HG03457 (cell line): ENCODE data around the gene XPR1.
"Not testable (repeated sequence)": the region's sequence is repeated elsewhere in the genome, so short reads cannot be mapped to it uniquely, and the experiment has no call there.

Experiments used
- ATAC-seq: cut with Tn5 transposase; IDR thresholded peaks from one replicate; pipeline ENCODE4 v1.9.1; 2021; ENCODE audit warnings: moderate number of reproducible peaks; ENCODE audit not compliant: unreplicated experiment

XPR1 gene

DNA sequence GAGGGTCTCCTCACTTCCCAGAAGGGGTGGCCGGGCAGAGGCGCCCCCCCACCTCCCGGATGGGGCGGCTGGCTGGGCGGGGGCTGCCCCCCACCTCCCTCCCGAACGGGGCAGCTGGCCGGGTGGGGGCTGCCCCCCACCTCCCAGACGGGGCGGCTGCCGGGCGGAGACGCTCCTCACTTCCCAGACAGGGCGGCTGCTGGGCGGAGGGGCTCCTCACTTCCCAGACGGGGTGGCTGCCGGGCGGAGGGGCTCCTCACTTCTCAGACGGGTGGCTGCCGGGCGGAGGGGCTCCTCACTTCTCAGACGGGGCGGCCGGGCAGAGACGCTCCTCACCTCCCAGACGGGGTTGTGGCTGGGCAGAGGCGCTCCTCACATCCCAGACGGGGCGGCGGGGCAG is 78.9 kb downstream of the XPR1 start:
- not testable (repeated sequence) for ATAC-seq

DNA sequence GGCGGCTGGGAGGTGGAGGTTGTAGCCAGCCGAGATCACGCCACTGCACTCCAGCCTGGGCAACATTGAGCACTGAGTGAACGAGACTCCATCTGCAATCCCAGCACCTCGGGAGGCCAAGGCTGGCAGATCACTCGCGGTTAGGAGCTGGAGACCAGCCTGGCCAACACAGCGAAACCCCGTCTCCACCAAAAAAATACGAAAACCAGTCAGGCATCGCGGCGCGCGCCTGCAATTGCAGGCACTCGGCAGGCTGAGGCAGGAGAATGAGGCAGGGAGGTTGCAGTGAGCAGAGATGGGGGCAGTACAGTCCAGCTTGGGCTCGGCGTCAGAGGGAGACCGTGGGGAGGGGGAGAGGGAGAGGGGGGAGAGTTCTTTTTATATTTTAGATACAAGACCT is 79.4 kb downstream of the XPR1 start:
- not testable (repeated sequence) for ATAC-seq

DNA sequence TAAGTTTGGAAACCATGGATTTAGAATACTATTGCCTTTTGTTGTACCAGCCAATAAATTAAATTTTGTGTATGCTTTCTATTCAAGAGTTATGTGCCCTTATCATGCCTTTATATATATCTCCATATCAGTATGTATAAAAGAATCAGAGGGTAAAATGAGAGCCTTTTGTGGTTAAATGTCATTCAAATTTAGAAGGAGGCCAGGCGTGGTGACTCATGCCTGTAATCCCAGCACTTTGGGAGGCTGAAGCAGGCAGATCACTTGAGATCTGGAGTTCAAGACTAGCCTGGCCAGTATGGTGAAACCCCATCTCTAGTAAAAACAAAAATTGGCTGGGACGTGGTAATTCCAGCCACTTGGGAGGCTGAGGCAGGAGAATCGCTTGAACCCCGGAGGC is 88.9 kb downstream of the XPR1 start:
- ATAC-seq, result no peak

DNA sequence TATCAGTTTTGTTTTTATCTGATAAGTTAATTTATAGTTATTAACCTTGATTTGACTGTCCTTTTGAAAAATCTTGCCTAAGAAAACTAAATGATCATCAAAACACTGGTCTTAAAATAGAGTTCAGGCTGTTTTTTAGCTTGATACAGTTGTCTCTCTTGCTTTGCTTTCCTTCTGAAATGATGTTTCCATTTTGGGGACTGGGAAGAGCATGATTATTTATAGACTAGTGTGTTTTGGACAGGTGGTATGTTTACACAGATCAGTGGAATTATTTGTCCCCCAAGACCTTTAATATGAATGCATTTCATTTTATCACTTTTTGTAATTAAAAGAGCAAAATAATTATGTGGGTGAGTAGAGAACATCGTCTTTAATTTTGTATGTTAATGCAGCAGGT is 90.8 kb downstream of the XPR1 start:
- no peak for ATAC-seq

DNA sequence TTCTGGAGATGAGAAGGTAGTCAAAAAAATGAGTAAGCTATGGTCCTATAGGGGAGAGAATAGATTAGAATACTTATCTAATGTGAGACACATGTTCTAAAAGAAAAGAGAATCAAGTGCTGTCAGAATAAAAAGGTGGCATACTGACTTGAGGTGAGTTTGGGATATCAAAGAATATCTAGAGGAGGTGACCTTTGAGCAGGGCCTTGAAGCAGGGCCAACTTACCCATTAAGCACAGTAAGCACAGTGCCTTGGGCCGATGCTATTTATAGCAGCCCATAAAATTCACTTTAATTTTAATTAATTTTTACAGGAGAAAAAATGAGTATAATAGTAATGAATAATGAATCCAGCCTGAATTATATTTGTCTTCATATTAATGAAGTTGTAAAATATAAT is 92.2 kb downstream of the XPR1 start:
- no peak for ATAC-seq

DNA sequence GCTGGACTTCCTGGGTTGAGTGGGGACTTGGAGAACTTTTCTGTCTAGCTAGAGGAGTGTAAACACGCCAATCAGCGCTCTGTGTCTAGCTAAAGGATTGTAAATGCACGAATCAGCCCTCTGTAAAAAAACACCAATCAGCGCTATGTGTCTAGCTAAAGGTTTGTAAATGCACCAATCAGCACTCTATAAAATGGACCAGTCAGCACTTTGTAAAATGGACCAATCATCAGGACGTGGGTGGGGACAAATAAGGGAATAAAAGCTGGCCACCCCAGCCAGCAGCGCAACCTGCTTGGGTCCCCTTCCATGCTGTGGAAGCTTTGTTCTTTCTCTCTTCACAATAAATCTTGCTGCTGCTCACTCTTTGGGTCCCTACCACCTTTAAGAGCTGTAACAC is 94.2 kb downstream of the XPR1 start:
- not testable (repeated sequence) for ATAC-seq

DNA sequence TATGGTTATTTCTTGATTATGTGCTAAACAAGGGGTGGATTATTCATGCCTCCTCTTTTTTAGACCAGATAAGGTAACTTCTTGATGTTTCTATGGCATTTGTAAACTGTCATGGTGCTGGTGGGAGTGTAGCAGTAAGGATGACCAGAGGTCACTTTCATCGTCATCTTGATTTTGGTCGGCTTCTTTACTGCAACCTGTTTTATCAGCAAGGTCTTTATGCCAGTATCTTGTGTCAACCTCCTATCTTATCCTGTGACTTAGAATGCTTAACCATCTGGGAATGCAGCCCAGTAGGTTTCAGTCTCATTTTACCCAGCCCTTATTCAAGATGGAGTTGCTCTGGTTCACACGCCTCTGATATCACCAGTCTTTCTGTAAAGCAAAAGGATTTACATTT is 95.9 kb downstream of the XPR1 start:
- ATAC-seq, result not testable (repeated sequence)

DNA sequence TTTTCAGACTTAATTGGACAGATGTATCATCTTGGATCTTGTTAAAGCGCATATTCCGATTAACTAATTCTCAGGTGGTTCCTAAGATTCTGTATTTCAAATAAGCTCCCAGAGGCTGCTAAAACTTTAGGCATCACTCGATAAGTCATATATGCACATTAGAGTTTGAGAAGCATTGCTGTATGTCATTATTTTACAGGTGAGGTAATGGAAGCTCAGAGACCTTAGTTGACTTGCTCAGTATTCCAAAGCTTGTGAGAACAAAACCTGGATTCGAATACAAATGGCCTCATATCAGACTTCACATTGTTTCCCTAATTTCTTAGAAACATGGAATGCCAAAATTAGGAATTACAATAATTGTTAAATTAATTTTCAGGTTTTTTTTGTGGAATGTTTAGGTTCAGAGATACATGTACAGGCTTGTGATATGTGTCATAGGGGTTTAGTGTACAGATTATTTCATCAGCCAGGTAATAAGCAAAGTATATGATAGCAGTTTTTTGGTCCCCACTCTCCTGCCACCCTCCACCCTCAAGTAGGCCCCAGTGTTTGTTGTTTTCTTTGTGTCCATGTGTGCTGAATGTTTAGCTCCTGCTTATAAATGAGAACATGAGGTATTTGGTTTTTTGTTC is 96.8 kb downstream of the XPR1 start:
- no peak for ATAC-seq

DNA sequence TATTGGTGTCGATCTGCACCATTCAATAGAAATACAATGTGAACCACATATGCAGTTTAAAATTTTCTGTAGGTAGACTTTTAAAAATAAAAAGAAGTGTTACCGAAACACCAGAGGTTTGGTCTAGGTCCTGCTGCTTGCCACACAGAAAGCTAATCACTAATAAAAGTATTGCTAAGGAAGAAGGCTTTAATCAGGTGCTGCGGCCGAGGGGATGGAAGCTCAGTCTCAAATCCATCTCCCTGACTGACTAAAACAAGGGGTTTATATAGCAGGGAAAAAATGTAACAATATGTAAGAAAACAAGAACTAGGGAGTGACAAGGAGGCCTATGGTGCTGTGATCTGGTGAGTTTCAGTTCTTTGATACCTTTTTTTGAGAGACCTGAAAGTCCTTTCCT is 99.3 kb downstream of the XPR1 start:
- no peak for ATAC-seq

DNA sequence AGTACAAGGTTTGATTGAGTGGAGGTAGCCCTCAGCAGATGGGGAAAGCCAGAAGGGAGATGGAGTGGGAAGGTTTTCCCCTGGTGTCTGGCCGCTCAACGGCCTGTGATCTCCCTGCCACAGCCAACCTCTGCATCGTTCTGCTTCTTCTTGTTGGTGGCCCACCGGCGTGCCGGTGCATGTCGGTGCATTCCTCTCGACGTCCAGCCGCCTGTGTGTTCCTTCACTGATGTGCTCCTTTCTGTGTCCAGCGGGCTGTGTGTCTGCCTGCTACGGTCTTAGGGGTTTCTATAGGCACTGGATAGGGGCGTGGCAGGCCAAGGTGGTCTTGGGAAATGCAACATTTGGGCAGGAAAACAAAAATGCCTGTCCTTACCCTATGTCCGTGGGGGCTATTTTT is 101.0 kb downstream of the XPR1 start:
- no peak for ATAC-seq

DNA sequence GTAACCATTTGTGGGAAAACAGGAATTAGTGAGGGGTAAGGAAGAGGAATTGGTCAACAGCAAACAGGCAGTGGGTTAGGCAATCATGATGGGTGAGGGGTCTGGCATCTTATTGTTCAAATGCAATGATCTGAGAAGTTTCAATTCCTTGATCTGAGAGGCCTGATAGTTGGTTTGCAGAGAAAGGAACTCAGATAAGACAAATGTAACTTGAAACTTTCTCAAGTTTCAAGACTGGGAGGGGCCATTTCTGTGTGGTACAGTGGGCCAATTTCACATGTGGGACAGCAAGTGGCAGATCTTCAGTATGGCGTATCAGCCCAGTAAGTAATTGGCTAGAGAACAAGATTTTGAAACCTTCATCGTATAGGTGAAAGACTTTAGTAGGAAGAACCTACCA is 102.5 kb downstream of the XPR1 start:
- no peak for ATAC-seq

DNA sequence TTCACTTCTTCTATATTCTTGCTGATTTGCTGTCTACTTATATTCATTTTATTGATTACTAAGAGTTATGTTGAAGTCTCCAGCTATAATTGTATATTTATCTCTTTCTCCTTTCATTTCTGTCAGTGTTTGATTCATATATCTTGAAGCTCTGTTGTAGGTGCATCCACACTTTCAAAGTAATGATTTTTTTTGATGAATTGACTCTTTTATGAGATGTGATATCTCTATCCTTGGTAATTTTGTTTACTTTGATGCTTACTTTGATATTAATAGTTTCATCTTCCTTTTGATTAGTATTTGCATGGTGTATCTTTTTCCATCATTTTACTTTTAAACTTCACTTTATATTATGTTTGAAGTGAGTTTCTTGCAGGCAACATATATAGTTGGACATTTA is 110.8 kb downstream of the XPR1 start:
- ATAC-seq, result no peak

DNA sequence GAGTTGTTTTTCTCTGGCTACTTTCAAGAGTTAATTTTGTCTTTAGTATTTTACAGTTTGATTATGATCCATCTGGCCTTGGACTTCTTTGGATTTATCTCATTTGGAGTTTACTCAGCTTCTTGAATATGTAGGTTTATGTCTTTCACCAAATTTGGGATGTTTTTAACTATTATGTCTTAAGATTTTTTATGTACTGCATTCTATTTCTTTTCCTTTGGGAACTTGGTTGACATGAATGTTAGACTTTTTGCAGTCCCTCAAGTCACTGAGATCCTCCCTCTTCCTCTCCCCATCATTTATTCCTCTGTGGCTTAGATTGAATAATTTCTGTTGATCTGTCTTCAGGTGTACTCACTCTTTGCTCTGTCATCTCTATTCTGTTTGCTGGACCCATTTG is 112.0 kb downstream of the XPR1 start:
- no peak for ATAC-seq

DNA sequence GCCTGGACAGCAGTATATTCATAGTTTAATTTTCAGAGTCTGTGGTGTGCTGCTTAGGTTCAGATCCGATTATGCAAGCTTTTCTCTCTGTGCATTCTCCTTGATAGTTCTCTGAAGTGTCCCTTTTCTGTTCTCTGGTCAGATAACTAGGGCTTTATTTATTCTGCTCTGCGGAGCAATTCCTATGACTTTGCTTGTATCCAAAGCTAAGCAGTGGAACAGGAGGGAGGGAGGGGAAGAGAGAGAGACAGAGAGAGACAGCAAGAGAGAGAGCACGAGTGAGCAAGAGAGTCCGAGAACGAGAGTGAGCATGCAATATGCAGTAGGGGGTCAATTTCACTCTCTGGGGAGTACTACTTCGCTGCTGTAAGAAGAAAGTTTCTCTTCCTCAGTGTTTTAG is 113.3 kb downstream of the XPR1 start:
- ATAC-seq, result no peak

DNA sequence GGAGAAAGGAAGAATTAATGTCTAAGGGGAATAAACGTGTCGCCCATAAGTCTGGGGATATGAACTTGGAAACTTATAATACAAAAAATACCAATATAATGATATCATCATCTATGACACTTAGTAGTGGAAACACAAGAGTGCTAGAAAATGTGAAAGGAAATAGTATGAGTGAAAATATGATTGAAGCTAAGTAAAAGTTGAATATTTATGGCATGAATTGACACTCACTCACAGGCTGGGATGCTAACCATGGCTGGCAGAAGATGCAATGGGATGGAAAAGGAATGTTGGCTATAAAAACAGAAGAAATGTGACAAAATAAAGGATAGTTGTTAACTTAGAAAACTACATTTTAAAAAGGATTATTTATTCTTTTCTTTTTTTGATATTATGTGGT is 120.1 kb downstream of the XPR1 start:
- ATAC-seq, result no peak

DNA sequence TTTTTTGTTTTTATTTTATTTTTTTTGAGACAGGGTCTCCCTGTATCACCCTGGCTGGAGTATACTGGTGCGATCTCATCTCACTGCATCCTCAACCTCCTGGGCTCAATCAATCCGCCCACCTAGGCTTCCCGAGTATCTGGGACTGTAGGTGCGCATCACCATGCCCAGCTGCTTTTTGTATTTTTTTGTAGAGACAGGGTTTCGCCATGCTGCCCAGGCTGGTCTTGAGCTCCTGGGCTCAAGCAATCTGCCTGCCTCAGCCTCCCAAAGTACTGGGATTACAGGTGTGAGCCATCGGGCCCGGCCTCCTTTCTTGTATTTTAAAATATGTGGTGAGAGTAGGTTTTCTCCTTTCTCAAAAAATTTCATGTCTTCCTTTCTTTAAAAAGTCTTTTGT is 122.6 kb downstream of the XPR1 start:
- ATAC-seq, result no peak

DNA sequence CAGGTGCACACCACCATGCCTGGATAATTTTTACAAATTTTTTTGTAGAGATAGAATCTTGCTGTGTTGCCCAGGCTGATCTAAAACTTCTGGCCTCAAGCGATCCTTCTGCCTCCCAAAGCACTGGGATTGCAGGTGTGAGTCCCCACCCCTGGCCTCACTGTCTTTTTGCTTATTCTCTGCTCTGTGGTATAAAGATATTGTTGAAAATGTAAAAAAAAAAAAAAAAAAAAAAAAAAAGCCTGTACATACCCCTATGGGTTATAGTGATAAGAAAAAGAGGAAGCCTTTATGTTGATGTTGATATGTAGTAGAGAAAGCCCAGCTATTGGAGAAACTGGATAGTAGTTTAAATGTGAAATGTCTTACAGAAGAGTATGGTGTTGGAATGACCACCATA is 125.8 kb downstream of the XPR1 start:
- no peak for ATAC-seq

DNA sequence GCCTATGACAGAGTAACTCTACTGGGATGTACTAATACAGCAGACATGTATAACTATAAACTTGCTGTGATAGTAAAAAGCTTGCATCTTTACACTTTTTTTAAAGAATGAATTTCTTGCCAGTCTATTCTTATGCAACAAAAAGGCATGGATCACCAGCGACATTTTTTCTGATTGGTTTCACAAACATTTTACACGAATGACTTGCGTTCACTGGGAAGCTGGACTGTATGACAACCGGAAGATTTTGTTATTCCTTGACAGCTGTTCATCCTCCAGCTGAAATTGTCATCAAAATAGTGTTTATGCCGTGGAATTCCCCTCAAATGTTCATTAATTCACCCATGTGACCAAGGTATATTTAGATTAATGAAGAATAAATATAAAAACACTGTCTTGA is 131.0 kb downstream of the XPR1 start:
- ATAC-seq, result no peak

DNA sequence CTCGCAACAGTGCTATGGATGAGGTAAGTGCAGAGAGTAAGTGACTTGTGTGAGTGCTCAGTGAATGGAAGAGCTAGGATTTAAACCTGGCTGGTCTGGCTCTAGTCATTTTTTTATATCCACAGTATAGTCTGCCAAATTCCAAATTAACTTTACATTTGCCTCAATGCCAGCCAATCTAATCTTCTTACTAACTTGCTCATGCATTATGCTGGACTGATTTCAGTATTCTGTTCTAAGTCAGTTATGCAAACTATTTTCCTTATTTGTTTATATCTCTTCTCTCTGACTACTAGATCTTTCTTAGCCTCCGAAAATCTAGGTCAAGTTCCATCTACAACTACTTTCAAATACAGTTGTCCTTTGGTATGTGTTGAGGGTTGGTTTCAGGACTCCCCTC is 133.3 kb downstream of the XPR1 start:
- no peak for ATAC-seq

DNA sequence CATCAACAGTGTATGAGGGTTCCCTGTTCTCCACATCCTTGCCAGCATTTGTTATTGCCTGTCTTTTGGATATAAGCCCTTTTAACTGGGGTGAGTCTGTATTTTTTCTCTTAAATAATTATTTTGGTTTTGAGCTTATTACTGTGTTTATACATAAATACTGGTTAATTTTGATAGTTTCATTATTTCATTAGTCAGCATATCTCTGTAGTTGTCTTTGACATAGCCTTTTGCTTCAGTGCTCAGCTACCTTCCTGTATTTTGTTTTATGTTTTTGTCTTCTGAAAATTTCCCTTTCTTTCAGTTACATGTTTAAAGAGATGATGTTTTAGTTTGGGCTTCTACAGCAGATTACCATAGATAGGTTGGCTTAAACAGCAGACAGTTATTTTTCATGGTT is 138.1 kb downstream of the XPR1 start:
- ATAC-seq, result no peak

DNA sequence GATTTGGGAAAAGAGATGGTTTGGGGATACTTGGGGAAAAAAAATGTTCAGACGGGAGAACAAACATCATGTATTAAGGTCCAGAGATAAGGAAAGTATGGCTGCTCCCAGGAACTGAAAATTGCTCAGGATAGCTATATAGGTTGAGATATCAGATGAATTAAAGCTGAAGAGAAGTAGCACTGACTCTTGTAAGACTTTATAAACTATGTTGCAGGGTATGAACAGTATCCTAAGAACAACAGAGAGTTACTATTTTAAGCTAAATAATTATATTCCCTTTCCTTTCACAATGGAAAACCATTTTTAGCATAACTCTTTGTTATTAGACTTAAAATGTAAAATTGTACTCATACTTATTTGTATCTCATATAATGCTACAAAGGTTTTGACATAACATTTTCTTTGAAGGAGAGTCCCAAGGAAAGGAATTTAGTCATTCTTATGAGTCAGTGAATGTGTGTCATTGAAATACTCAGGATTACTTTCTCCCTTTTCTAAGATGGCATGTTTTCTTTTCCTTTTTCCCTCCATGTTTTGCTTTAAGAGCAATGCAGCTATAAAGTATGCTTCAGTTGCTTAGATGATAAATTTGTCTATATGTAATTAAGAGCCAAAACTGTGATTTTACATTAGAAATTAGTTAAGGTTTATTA is 141.5 kb downstream of the XPR1 start:
- no peak for ATAC-seq

DNA sequence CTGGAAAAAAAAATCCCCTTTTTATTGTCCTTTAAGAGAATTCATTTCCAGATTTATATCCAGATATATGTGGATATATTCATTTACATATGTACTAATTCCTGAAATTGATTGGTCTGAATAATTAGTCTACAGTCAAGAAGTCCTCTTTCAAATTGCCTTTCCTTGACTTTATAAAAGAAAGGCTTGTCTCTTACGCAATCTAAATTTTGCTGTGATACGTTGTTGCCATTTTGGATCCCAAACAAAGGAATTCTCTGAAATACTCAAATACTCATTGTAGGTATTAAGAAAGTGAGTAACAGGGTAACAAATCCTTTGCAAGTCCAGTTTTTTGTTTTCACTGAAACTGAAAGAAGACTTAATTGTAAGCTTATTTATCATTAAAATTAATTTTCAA is 144.0 kb downstream of the XPR1 start:
- no peak for ATAC-seq

DNA sequence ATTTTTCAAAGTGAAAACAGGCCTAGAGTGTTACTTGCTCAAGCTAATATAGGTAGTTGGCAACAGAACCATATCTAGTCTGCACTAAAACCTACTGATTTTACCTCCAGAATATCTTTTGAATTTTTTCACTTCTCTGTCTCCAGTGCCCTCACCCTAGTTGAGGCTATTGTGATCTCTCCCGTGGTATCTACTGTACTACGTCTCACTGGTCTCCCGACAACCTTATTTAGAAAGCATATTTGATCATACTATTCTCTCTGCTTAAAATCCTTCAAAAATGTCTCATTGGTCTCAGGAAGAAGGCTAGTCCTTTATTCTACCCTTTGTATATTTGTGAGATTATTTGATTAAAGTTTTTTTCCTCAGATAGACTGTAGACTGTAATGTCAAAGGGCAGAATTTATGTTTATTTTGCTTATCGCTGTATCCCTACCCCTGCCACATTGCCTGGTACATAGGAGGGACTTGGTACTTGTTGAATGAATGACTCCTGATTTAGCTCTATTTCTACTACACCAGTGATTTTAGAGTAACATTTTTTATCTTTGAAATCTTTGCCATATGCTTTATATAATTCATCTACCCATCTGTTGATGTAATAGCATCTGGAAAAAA is 145.4 kb downstream of the XPR1 start:
- no peak for ATAC-seq
